ENCODE data around the gene DBP.

DBP gene

DNA sequence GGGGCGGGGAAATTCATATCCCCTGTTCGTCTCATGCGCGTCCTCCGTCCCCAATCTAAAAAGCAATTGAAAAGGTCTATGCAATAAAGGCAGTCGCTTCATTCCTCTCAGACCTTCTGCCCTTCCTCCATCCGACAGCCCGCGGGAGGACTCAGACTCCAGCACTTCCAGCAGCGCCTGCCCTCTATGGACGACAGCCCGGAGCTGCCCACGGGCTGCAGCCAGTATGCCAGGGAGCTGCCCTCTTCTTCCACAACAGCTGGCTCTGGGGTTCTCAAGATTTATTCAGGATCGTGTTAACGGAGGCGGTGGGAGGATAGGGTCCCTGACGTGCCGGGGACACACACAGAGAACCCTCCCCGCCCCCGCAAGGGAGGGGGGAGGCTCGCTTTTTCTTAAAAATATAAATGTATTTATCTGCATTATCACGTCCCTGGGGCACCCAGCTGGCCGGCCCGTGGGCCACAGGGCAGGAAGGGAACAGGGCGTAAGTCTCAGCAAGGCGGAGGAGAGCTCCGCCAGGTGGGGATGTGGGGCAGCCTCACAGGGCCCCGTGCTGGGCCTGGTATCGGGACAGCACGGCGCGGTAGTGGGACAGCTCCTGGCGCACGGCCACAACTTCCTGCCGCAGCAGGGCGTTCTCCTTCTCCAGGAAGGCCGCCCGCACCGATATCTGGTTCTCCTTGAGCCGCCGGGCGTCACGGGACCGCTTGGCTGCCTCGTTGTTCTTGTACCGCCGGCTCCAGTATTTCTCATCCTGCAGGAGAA lies 6.7 kb downstream of the DBP start:
- TF ChIP-seq, protein P1, sequence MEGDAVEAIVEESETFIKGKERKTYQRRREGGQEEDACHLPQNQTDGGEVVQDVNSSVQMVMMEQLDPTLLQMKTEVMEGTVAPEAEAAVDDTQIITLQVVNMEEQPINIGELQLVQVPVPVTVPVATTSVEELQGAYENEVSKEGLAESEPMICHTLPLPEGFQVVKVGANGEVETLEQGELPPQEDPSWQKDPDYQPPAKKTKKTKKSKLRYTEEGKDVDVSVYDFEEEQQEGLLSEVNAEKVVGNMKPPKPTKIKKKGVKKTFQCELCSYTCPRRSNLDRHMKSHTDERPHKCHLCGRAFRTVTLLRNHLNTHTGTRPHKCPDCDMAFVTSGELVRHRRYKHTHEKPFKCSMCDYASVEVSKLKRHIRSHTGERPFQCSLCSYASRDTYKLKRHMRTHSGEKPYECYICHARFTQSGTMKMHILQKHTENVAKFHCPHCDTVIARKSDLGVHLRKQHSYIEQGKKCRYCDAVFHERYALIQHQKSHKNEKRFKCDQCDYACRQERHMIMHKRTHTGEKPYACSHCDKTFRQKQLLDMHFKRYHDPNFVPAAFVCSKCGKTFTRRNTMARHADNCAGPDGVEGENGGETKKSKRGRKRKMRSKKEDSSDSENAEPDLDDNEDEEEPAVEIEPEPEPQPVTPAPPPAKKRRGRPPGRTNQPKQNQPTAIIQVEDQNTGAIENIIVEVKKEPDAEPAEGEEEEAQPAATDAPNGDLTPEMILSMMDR (IDR thresholded peaks at IDR 0.05) = no peak
- Histone ChIP-seq H3K4me3 (peak overlapping the region; percentile 12), H3K27ac (peak overlapping the region; percentile 85 to 86)
- no peak for DNase-seq (ENCODE audit: low spot score)

DNA sequence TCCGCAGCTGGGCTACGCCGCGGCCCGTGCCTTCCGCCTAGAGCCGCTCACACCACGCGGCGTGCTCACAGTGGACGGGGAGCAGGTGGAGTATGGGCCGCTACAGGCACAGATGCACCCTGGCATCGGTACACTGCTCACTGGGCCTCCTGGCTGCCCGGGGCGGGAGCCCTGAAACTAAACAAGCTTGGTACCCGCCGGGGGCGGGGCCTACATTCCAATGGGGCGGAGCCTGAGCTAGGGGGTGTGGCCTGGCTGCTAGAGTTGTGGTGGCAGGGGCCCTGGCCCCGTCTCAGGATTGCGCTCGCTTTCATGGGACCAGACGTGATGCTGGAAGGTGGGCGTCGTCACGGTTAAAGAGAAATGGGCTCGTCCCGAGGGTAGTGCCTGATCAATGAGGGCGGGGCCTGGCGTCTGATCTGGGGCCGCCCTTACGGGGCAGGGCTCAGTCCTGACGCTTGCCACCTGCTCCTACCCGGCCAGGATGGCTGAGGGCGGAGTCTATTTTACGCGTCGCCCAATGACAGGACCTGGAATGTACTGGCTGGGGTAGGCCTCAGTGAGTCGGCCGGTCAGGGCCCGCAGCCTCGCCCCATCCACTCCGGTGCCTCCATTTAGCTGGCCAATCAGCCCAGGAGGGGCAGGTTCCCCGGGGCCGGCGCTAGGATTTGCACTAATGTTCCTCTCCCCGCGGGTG lies 7.4 kb downstream of the DBP start:
- TF ChIP-seq, protein P1 (IDR thresholded peaks at IDR 0.05) = no peak
- DNase-seq (ENCODE audit: low spot score) = no peak
- Histone ChIP-seq H3K27ac (peak overlapping the region; percentile 85 to 86), H3K4me3 (peak overlapping the region; percentile 12)

DNA sequence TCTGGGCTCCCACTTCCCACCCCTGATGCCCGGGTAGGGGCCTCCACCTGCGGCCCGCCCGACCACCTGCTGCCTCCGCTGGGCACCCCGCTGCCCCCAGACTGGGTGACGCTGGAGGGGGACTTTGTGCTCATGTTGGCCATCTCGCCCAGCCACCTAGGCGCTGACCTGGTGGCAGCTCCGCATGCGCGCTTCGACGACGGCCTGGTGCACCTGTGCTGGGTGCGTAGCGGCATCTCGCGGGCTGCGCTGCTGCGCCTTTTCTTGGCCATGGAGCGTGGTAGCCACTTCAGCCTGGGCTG lies 7.9 kb downstream of the DBP start:
- Histone ChIP-seq H3K27ac (peak overlapping the region in 1 of 2 donors; percentile 86), H3K4me3 (no peak overlapping the region)
- TF ChIP-seq, protein P1 (IDR thresholded peaks at IDR 0.05) = no peak
- DNase-seq (ENCODE audit: low spot score) = no peak

DNA sequence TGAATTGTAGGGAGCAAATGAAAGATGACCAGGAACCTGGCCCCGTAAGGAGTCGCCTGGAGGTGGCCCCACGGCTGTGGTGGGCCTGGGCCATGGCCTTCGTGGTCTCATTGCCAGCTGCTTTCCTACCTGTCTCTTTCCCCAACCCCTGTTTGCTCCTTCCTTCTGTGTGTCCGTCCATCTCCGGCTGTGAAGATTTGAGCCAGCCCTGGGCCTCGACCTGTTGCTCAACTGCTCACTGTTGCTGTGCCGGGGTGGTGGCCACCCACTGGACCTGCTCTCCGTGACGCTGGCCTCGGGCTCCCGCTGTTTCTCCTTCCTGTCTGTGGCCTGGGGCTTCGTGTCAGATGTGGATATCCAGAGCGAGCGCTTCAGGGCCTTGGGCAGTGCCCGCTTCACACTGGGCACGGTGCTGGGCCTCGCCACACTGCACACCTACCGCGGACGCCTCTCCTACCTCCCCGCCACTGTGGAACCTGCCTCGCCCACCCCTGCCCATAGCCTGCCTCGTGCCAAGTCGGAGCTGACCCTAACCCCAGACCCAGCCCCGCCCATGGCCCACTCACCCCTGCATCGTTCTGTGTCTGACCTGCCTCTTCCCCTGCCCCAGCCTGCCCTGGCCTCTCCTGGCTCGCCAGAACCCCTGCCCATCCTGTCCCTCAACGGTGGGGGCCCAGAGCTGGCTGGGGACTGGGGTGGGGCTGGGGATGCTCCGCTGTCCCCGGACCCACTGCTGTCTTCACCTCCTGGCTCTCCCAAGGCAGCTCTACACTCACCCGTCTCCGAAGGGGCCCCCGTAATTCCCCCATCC lies 8.5 kb downstream of the DBP start:
- Histone ChIP-seq H3K27ac (peak overlapping the region in 1 of 2 donors; percentile 13), H3K4me3 (no peak overlapping the region)
- TF ChIP-seq, protein P1 (IDR thresholded peaks at IDR 0.05) = no peak
- DNase-seq (ENCODE audit: low spot score) = no peak

DNA sequence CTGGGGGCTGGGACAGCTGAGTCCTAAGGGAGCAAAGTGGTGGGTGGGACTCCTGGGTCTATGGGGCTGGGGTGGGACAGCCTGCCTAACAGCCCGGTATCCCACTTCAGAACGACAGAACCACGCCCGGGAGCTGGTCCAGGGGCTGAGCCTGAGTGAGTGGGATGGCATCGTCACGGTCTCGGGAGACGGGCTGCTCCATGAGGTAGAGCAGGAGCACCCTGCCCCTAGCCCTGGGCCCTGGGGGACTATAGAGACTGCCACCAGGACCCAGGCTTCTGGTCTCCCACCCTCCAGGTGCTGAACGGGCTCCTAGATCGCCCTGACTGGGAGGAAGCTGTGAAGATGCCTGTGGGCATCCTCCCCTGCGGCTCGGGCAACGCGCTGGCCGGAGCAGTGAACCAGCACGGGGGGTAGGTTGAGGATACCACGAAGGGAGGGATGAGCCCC lies 9.3 kb downstream of the DBP start:
- Histone ChIP-seq H3K27ac (no peak overlapping the region), H3K4me3 (no peak overlapping the region)
- TF ChIP-seq, protein P1 (IDR thresholded peaks at IDR 0.05) = no peak
- DNase-seq (ENCODE audit: low spot score) = no peak

DNA sequence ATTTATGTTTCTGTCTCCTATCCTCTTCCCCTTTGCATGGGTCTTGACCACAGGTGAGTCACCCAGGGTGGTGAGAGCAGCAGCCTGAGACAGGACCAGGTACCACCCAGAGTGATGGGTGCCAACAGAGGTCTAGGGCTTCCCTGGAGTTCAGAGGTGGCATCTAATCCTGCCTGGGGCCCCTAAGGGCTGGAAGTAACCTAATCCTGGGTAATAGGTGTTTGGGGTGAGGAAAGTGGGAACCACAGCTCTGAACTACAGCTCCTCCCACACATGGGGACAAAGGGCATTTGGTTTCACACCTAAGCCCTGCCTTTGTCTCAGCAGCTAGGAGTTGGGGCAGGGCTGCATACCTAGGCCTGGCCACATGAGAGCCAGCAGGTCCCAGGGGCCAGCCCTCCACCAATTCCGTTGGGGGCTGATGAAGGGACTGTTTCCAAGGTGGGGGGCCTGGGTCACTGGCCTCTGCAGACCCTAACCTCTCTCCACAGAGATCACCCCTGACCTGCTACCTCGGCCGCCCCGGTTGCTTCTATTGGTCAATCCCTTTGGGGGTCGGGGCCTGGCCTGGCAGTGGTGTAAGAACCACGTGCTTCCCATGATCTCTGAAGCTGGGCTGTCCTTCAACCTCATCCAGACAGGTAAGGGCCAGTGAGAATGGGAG lies 9.8 kb downstream of the DBP start:
- DNase-seq (ENCODE audit: low spot score) = no peak
- no peak overlapping the region for H3K4me3 ChIP-seq
- TF ChIP-seq, protein P1 (IDR thresholded peaks at IDR 0.05) = no peak
- H3K27ac ChIP-seq = no peak overlapping the region
